ENCODE results near the gene NOX5. TPM values are rescaled to one million over a fixed set of nuclear protein-coding genes. Genes with fewer than 3 reads are reported as not detected.

Gene NOX5
- total and polyA plus RNA-seq, 2 of the 4 experiments (the other 2 are of a cell fraction), result 0.07 TPM; not detected in 1

DNA sequence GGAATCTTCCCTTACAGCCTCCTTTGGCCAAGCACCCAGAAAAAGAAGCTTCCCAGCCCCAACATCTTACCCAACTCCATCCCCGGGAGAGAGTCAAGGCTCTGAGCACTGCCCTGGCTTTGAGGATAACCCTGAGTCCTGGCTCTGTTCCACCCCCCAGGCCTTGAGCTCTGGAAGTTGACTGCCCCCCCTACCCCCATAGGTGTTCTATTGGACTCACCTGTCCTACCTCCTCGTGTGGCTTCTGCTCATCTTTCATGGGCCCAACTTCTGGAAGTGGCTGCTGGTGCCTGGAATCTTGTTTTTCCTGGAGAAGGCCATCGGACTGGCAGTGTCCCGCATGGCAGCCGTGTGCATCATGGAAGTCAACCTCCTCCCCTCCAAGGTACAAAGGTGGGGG is 22.3 kb downstream of the NOX5 start:
- H3K4me3 ChIP-seq (ENCODE audit: insufficient read depth, low read depth, low read length), result no peak overlapping the region
- H3K4ac ChIP-seq (ENCODE audit: low read depth, low read length), result no peak overlapping the region
- no peak overlapping the region for H3K9ac ChIP-seq (ENCODE audit: low read depth, low read length)
- no peak overlapping the region for H2BK15ac ChIP-seq (ENCODE audit: low read depth, low read length)
- no peak overlapping the region for H3K14ac ChIP-seq (replicated peaks; ENCODE audit: low read depth, low read length)
- no peak overlapping the region for H2AFZ ChIP-seq (replicated peaks; ENCODE audit: low read length, poor library complexity)
- H3K56ac ChIP-seq (ENCODE audit: extremely low read depth, insufficient read depth, low read length), result no peak overlapping the region
- ChIA-PET CTCF (no interaction called here), POLR2A (ENCODE audit: unreplicated experiment) (no interaction called here)
- H4K91ac ChIP-seq (ENCODE audit: insufficient read depth, low read depth, low read length), result no peak overlapping the region
- in situ Hi-C loops (cut with MboI; ENCODE audit: low sequenced_read_pairs) (no loop called here), intact Hi-C loops (cut with micrococcal nuclease) (no loop called here), dilution Hi-C loops (cut with HindIII; ENCODE audit: low sequenced_read_pairs, unreplicated experiment) (no loop called here)
- 0 out of 2 replicates have a peak, but pooled peaks cover 3% of the 10 kb centered on the region for H4K20me1 ChIP-seq (ENCODE audit: insufficient read depth, low read length)
- H3K4me2 ChIP-seq (ENCODE audit: low read depth, low read length), result no peak overlapping the region
- TF ChIP-seq, protein P1, sequence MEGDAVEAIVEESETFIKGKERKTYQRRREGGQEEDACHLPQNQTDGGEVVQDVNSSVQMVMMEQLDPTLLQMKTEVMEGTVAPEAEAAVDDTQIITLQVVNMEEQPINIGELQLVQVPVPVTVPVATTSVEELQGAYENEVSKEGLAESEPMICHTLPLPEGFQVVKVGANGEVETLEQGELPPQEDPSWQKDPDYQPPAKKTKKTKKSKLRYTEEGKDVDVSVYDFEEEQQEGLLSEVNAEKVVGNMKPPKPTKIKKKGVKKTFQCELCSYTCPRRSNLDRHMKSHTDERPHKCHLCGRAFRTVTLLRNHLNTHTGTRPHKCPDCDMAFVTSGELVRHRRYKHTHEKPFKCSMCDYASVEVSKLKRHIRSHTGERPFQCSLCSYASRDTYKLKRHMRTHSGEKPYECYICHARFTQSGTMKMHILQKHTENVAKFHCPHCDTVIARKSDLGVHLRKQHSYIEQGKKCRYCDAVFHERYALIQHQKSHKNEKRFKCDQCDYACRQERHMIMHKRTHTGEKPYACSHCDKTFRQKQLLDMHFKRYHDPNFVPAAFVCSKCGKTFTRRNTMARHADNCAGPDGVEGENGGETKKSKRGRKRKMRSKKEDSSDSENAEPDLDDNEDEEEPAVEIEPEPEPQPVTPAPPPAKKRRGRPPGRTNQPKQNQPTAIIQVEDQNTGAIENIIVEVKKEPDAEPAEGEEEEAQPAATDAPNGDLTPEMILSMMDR (conservative IDR thresholded peaks at IDR 0.05; ENCODE audit: low read depth, low read length), result no peak
- no peak for TF ChIP-seq MXI1 (IDR thresholded peaks at IDR 0.05; ENCODE audit: borderline replicate concordance, low read depth, low read length)
- TF ChIP-seq MAZ (IDR thresholded peaks at IDR 0.05; ENCODE audit: borderline replicate concordance, low read depth, low read length), result no peak
- no peak for TF ChIP-seq BHLHE40 (IDR thresholded peaks at IDR 0.05; ENCODE audit: low read depth, low read length)
- TF ChIP-seq POLR2A (IDR thresholded peaks at IDR 0.05; ENCODE audit: low read depth, low read length), result no peak
- no peak for TF ChIP-seq RFX5 (IDR thresholded peaks at IDR 0.05; ENCODE audit: low read depth, low read length)
- TF ChIP-seq RAD21 (IDR thresholded peaks at IDR 0.05; ENCODE audit: low read length), result no peak
- TF ChIP-seq CHD1 (IDR thresholded peaks at IDR 0.05; ENCODE audit: low read depth, low read length), result no peak
- 100% methylated on average over 2 of the region's 5 CpGs; no CpG with 5 or more reads in 1 of the 2 experiments for WGBS, 2 experiments (ENCODE audit: extremely low coverage in 2 of 2, insufficient read length in 1 of 2)
- no TSS peak for BruUV-seq (replicated peaks)
- H2AK5ac ChIP-seq (ENCODE audit: low read depth, low read length), result no peak overlapping the region
- H4K5ac ChIP-seq (ENCODE audit: low read depth, low read length), result no peak overlapping the region
- H4K8ac ChIP-seq (ENCODE audit: low read depth in 2 of 2, low read length in 2 of 2), result no peak overlapping the region
- H2BK20ac ChIP-seq (ENCODE audit: low read depth, low read length), result no peak overlapping the region
- H3K4me1 ChIP-seq (ENCODE audit: control insufficient read depth, insufficient read depth, low read length), result peaks cover 3% of the 10 kb centered on the region
- no peaks in the 10 kb centered on the region for H3K79me1 ChIP-seq (ENCODE audit: low read depth in 1 of 2, low read length in 2 of 2)
- H2BK120ac ChIP-seq (ENCODE audit: low read depth, low read length), result no peak overlapping the region
- H3K9me3 ChIP-seq (ENCODE audit: control insufficient read depth, insufficient read depth, low read length), result no peaks in the 10 kb centered on the region
- ATAC-seq (ENCODE audit: low read depth), result no peak
- H2BK5ac ChIP-seq (ENCODE audit: low read depth, low read length, poor library complexity, severe bottlenecking), result no peak overlapping the region
- H3K18ac ChIP-seq (ENCODE audit: low read depth, low read length), result no peak overlapping the region
- H3K23ac ChIP-seq (ENCODE audit: low read depth, low read length), result no peak overlapping the region
- DNase-seq, result no peak
- H3K36me3 ChIP-seq (ENCODE audit: control insufficient read depth, insufficient read depth, low read length), result no peaks in the 10 kb centered on the region
- H3K27ac ChIP-seq (ENCODE audit: insufficient read depth, low read length), result no peak overlapping the region
- H3K9me1 ChIP-seq (ENCODE audit: insufficient read depth, low read length), result no peaks in the 10 kb centered on the region; the same call in 1 of the 2 replicates
- H3K27me3 ChIP-seq (ENCODE audit: control insufficient read depth, insufficient read depth, low read length), result peaks cover 39% of the 10 kb centered on the region
- no peak overlapping the region for H2AK9ac ChIP-seq (replicated peaks; ENCODE audit: low read depth, low read length, poor library complexity)
